Stomach (tissue), 9 donors: ENCODE data around the gene THOC2. TPM values are rescaled to one million over a fixed set of nuclear protein-coding genes. Genes with fewer than 3 reads are reported as not detected.
"Not testable (repeated sequence)": the region's sequence is repeated elsewhere in the genome, so short reads cannot be mapped to it uniquely, and the experiment has no call there.

ENCODE experiments used
- DNase-seq, 2 donors: peaks; one replicate each; pipeline versions ENCODE4 v3.0.0 to v3.0.0-alpha.2; 2013 to 2019
- H3K27ac ChIP-seq, 5 donors: fragments of 200-600 bp in 4 of 5; sonication (generic) in 4 of 5; one replicate each; pipeline ENCODE4 v1.5.1; 2013 to 2019; ENCODE audit warnings: mild to moderate bottlenecking in 1 of 5, moderate library complexity in 1 of 5
- H3K27me3 ChIP-seq, 3 donors: fragments of 200-600 bp; sonication (generic); one replicate each; pipeline ENCODE4 v1.5.1; 2017 to 2019; ENCODE audit warnings: mixed run types in 1 of 3
- H3K36me3 ChIP-seq, 4 donors: fragments of 200-600 bp; sonication (generic); 1 replicate in 3 of 4; 2 replicates in 1 of 4; pipeline ENCODE4 v1.5.1; 2016 to 2019
- H3K4me1 ChIP-seq, 4 donors: fragments of 200-600 bp; sonication (generic); one replicate each; pipeline ENCODE4 v1.5.1; 2016 to 2019
- H3K4me3 ChIP-seq, 4 donors: fragments of 200-600 bp; sonication (generic) in 3 of 4; one replicate each; pipeline ENCODE4 v1.5.1; 2016 to 2019; ENCODE audit warnings: mild to moderate bottlenecking in 1 of 4
- H3K9me3 ChIP-seq, 4 donors: fragments of 200-600 bp; sonication (generic); one replicate each; pipeline ENCODE4 v1.5.1; 2016 to 2019
- CTCF ChIP-seq, 7 experiments: fragments of 450-650 bp in 4 of 7; fragments of 200-600 bp in 3 of 7; sonication (generic) in 3 of 7; IDR thresholded peaks; one replicate each; pipeline ENCODE4 v1.5.1; 2016 to 2019; ENCODE audit warnings: antibody characterized with exemption in 7 of 7, control low read depth in 2 of 7, mild to moderate bottlenecking in 1 of 7
- EP300 ChIP-seq: sonication (generic); formaldehyde crosslinking; IDR thresholded peaks from one replicate; pipeline ENCODE4 v1.6.1; 2017; ENCODE audit warnings: antibody characterized with exemption
- POLR2A ChIP-seq, 4 donors: fragments of 450-650 bp; IDR thresholded peaks; one replicate each; pipeline ENCODE4 v1.6.1; 2016; ENCODE audit warnings: antibody characterized with exemption in 4 of 4, control low read depth in 2 of 4, mild to moderate bottlenecking in 1 of 4, moderate library complexity in 1 of 4
- POLR2AphosphoS5 ChIP-seq, 3 donors: sonication (generic); formaldehyde crosslinking; IDR thresholded peaks; one replicate each; pipeline ENCODE4 v1.6.1; 2016; ENCODE audit warnings: antibody characterized with exemption in 3 of 3
- WGBS, 5 donors: extraction: QIAGEN DNeasy Blood & Tissue Kit in 3 of 5; methylation state at CpG; one replicate each; pipeline versions ENCODE4 v1.1.5 to v1.1.7; 2013 to 2018; 5-methylcytosine and 5-hydroxymethylcytosine counted together
- intact Hi-C: fragments of 100-400 bp; cut with DNase I; formaldehyde crosslinking; loops from one replicate; pipeline ENCODE4 v1.15.1; 2023; ENCODE audit warnings: low total_unique reads
- polyA plus RNA-seq, 3 donors: library from polyadenylated mRNA; stranded (reverse); fragments of 200-250 nt; gene quantifications; one replicate each; pipeline ENCODE4 v1.2.3, GENCODE V29; 2013
- total RNA-seq, 5 donors: library from RNA; depleted of rRNA; stranded (reverse); fragments of >200 nt; gene quantifications; one replicate each; pipeline versions ENCODE4 v1.1.0 to v1.2.3, GENCODE V29; 2014 to 2016
- donor health status: healthy with polysubstance abuse.
- donor health status: Bipolar disorder and iron deficiency.
- donor health status: healthy.

Gene THOC2
- total and polyA plus RNA-seq, 8 donors, result 17.7 to 217 (median 133) TPM

DNA sequence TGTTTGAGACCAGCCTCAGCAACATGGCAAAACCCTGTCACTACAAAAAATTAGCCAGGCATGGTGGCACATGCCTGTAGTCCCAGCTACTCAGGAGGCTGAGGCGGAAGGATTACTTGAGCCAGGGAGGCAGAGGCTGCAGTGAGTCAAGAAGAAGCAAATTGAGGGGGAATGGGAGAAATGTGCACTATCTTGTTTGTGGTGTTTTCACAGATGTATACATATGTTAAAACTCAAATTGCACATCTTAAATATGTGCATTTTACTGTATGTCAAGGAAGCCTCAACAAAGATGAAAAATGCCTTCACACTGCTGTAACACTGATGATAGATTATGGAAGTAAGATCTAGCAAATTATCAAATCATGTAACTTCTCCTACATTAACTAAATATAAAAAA, 44.3 kb downstream of the THOC2 start:
- DNase-seq, result no peak
- 82 to 100% (median 94%) methylated on average over 1 of the region's 1 CpG for WGBS, 5 donors
- Histone ChIP-seq H3K36me3 (peaks cover 0 to 25% (median 6%) of the 10 kb centered on the region in 4 donors), H3K4me3 (no peak overlapping the region), H3K27ac (no peak overlapping the region), H3K27me3 (no peaks in the 10 kb centered on the region), H3K9me3 (no peaks in the 10 kb centered on the region), H3K4me1 (no peaks in the 10 kb centered on the region)
- intact Hi-C loops, result no loop called here
- TF ChIP-seq POLR2A (IDR thresholded peaks at IDR 0.05), result no peak
- no peak for TF ChIP-seq EP300
- no peak for TF ChIP-seq CTCF (IDR thresholded peaks at IDR 0.05)
- no peak for TF ChIP-seq POLR2AphosphoS5 (IDR thresholded peaks at IDR 0.05)

GRCh38 chrX:123685232-123685631, 47.6 kb downstream of the THOC2 start:
- no peaks in the 10 kb centered on the region for H3K9me3 ChIP-seq
- 66 to 94% (median 83%) methylated on average over 1 of the region's 1 CpG for WGBS, 5 donors
- DNase-seq, result no peak
- H3K4me3 ChIP-seq, result no peak overlapping the region
- H3K36me3 ChIP-seq, result peaks cover 0 to 29% (median 8%) of the 10 kb centered on the region in 4 donors
- no peaks in the 10 kb centered on the region for H3K4me1 ChIP-seq
- TF ChIP-seq POLR2AphosphoS5 (IDR thresholded peaks at IDR 0.05) (no peak), POLR2A (IDR thresholded peaks at IDR 0.05) (no peak), CTCF (IDR thresholded peaks at IDR 0.05) (no peak), EP300 (no peak)
- H3K27me3 ChIP-seq, result no peaks in the 10 kb centered on the region
- H3K27ac ChIP-seq, result no peak overlapping the region
- intact Hi-C loops, result no loop called here

GRCh38 chrX:123682186-123682585, 50.7 kb downstream of the THOC2 start:
- Histone ChIP-seq H3K36me3 (peaks cover 0 to 46% (median 22%) of the 10 kb centered on the region in 4 donors), H3K9me3 (no peaks in the 10 kb centered on the region), H3K27ac (no peak overlapping the region), H3K4me3 (no peak overlapping the region), H3K4me1 (no peaks in the 10 kb centered on the region), H3K27me3 (no peaks in the 10 kb centered on the region)
- DNase-seq, result no peak
- intact Hi-C loops, result no loop called here
- TF ChIP-seq CTCF (IDR thresholded peaks at IDR 0.05) (no peak), EP300 (no peak), POLR2A (IDR thresholded peaks at IDR 0.05) (no peak), POLR2AphosphoS5 (IDR thresholded peaks at IDR 0.05) (no peak)

- H3K4me1 ChIP-seq, DNase-seq, H3K27me3 ChIP-seq, intact Hi-C loops, H3K4me3 ChIP-seq, H3K27ac ChIP-seq, H3K9me3 ChIP-seq: not testable (repeated sequence)
- peaks cover 0 to 35% (median 26%) of the 10 kb centered on the region in 4 donors for H3K36me3 ChIP-seq
- 79 to 91% (median 89%) methylated on average over 7 to 15 of the region's 15 CpGs for WGBS, 5 donors
Observed at GRCh38 chrX:123679733-123680460, 53.0 kb downstream of the THOC2 start.

DNA sequence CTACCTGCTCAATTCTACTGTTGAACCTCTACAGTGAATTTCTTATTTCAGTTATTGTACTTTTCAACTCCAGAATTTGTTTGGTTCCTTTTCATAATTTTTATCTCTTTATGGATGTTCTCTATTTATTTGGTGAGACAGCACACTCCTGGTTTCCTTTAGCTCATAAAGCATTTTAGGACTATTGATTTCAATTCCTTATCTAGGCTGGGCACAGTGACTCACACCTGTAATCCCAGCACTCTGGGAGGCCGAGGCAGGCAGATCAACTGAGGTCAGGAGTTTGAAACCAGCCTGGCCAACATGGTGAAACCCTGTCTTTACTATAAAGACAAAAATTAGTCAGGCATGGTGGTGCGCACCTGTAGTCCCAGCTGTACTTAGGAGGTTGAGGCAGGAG, 57.7 kb downstream of the THOC2 start:
- no peak for TF ChIP-seq POLR2AphosphoS5 (IDR thresholded peaks at IDR 0.05)
- TF ChIP-seq POLR2A (IDR thresholded peaks at IDR 0.05), result no peak
- TF ChIP-seq EP300, result no peak
- no peak for TF ChIP-seq CTCF (IDR thresholded peaks at IDR 0.05)
- Histone ChIP-seq H3K27me3 (no peaks in the 10 kb centered on the region), H3K9me3 (no peaks in the 10 kb centered on the region), H3K4me1 (no peaks in the 10 kb centered on the region), H3K27ac (no peak overlapping the region), H3K4me3 (no peak overlapping the region), H3K36me3 (peaks cover 0 to 35% (median 24%) of the 10 kb centered on the region in 4 donors)
- 69 to 100% (median 78%) methylated on average over 1 to 2 of the region's 2 CpGs for WGBS, 5 donors
- no peak for DNase-seq
- intact Hi-C loops, result no loop called here
